HG03103 (cell line): ENCODE results near the gene ELMO1.
A peak's percentile ranks its signal among the peaks of the same experiment; 100 is the strongest.

Experiments
- ATAC-seq: cut with Tn5 transposase; IDR thresholded peaks from one replicate; pipeline ENCODE4 v1.9.1; 2021; ENCODE audit warnings: low read depth; ENCODE audit not compliant: unreplicated experiment

The ELMO1 gene

GRCh38 chr7:36969376-36969775 lies 479.3 kb downstream of the ELMO1 start:
- ATAC-seq = no peak

DNA sequence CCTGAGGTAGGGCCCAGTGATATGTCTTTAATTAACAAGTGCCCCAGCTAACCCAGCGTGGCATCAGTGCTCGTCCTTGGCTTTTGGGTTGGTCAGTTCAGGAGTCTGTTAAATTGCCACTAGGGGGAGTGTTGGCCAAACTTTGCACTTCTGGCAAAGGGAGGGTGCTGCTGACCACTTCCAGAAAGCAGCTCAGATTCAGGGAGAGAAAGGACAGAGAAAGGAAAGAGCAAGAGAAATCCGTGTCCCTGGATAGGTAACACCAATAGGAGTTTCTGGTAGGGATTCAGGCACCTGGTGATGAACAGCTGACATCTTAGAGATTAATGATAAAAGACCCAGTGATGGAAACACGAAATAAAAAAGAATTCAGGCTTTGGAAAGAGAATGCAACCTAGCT lies 481.3 kb downstream of the ELMO1 start:
- ATAC-seq = no peak

GRCh38 chr7:36966636-36967035 lies 482.0 kb downstream of the ELMO1 start:
- no peak for ATAC-seq

GRCh38 chr7:36966039-36966438 lies 482.6 kb downstream of the ELMO1 start:
- no peak for ATAC-seq

GRCh38 chr7:36965625-36966024 lies 483.0 kb downstream of the ELMO1 start:
- ATAC-seq = no peak

DNA sequence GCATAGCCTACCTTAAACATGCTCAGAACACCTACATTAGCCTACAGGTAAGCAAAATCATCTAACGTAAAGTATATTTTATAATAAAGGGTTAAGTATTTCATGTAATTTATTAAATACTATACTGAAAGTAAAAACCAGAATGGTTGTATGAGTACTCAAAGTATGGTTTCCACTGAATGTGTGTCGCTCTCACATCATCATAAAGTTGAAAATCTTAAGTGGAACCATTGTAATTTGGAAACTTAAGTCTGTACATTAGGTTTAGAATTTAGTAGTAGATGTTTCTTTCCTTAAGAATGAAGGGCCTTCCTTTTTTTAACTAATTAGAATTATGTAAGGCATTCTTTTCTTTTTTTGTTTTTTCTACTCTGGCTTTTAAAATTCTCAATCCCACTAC lies 484.4 kb downstream of the ELMO1 start:
- ATAC-seq = no peak

- ATAC-seq = no peak
Observed at GRCh38 chr7:36962367-36962766, 486.3 kb downstream of the ELMO1 start.

DNA sequence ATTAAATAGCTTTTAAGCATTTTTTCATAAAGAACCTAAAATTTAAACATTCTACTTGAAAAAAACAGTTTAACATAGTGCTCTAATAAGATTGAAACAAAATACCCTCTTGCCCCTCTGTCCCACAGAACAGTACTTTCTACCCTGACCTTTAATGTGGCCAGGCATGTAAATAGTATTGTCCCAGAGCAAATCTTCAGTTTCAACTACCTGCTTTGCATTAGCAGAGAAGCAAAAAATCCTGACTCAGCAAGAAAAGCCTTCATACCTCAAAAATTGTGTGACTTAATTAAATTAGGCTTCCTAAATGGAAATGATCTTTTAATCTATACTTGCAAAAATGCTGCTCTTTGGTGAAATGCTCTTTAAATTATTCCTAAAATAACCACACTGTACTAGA lies 487.0 kb downstream of the ELMO1 start:
- ATAC-seq = no peak

- ATAC-seq = no peak
Observed at GRCh38 chr7:36961097-36961496, 487.6 kb downstream of the ELMO1 start.

GRCh38 chr7:36960105-36960504 lies 488.6 kb downstream of the ELMO1 start:
- ATAC-seq = no peak

GRCh38 chr7:36958111-36958733 lies 490.4 kb downstream of the ELMO1 start:
- ATAC-seq = no peak

- ATAC-seq = no peak
Observed at GRCh38 chr7:36957620-36958019, 491.0 kb downstream of the ELMO1 start.

GRCh38 chr7:36956814-36957213 lies 491.9 kb downstream of the ELMO1 start:
- ATAC-seq = no peak

- no peak for ATAC-seq
Observed at GRCh38 chr7:36955456-36956129, 493.1 kb downstream of the ELMO1 start.

- ATAC-seq = peak; percentile 86
Observed at GRCh38 chr7:36951257-36951697, 497.4 kb downstream of the ELMO1 start.

DNA sequence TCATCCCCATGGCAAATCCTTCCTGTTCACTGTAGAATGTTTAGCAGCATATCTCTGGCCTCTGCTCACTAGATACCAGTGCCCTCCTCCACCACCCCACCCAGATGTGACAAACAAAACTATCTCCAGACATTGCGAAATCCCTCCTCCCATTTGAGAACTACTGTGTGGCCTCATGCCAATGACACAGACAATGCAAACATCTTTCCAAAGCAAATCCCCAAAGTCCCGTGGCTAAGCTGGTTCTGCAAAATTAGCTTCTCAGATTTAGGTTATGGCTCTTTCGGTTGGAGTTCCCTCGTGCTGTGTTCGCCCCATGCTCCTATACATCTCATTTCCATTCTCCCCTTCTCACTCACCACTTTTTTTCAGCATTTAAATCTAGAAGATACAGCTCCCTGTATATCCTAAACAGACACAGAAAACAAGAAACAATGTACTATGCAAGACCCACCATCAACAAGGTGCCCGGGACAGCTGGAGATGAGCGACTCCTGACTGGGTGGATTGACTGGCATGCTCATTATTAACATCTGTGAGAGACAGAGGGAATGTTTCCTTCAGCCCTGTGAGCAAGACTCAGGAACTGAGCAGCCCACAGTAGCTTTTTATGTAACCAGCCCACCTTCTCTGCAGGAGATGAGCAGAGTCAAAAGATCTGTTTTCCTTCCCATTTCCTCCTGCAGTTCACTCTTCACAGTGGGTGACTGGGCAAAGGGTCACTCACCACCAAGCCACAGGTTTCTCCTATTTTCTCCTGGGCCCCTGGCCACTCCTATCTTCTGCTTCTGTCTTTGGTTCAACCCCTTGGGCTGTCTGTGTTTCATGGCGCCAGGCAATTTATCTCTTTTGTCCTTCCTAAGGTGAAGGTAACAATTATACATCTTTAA lies 498.7 kb downstream of the ELMO1 start:
- no peak for ATAC-seq

DNA sequence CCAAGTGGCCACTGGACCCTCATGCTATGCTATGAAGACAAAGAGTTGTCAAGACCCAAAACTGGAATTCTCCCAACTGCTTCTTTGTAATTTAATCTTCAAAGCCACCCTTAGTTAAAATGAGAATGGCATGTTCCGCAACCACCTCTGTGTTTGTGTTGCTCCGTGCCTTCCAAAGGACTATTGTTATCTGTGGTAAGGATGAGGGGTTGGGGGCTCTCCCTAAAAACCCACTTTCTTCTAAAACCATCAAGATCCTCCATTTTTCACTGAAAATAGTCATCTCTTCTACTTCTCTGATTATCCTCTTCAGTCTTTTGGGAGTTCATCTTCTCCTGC lies 502.3 kb downstream of the ELMO1 start:
- ATAC-seq = no peak

GRCh38 chr7:36945612-36946400 lies 502.9 kb downstream of the ELMO1 start:
- ATAC-seq = no peak

DNA sequence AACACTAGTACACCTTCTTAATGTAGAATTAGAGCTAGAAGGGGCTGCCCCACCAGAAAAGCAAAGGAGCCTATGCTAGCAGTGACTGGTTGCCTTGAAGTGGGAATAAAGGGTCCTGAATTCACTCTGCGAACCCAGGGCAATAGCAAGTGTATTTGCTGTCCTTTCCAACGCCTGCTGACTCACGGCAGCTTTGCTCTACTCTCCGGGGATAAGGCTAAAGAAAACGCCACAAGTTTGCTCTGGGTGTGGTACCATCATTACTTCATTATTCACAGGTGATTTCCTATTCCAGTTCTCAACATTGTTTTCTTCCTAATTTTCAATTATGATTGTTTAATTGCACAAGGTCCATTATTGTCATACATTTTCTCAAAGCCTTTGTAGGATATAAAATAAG lies 503.8 kb downstream of the ELMO1 start:
- ATAC-seq = no peak

DNA sequence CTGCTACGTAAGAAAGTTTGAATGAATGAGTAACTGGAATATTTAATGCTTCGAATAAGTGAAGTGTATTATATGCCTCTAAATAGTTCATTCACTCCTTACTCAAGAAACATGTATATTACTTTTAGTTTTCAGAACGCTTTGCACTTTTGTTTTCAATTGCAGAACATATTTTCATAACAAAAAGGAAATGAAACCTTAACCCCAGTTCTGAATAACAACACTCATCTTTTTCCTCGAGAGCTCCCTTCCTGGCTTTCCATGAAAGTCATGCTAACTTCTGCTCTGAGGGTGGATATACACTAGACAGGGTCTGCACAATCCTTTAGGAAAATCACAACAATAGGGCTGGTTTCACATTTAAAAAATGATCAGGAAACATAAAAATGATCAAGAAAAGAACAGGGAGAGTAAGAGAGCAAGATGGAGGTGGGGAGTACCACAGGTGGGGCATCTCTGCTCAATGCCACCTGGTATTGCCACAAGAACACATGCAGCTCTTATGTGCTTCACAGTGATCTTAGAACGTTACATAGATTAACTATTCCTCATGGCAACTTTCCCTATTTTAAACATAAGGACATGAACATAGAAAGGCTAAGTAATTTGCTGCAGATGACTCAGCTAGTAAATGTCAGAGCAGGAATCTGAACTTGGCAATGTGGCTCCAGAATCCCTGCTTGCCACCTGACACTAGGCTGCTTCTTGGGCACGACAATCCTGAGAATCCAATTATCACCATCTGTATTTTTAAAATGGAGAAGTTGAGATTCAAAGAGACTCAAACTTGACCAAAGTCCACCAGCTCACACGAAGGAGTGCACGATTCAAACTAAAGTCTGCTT lies 504.9 kb downstream of the ELMO1 start:
- peak; percentile 50 for ATAC-seq
